Astrocyte (in vitro differentiated cells and primary cell): ENCODE results near the gene GRIP1.

Experiments
- EZH2 ChIP-seq: IDR thresholded peaks from 2 replicates; pipeline ENCODE4 v1.6.1; 2012; ENCODE audit warnings: mild to moderate bottlenecking, low read length, inconsistent platforms; ENCODE audit not compliant: insufficient read depth
- TF ChIP-seq, protein P1 (sequence below): IDR thresholded peaks from 2 replicates; pipeline ENCODE4 v1.5.1; 2011; ENCODE audit warnings: low read depth, mild to moderate bottlenecking, inconsistent platforms, low read length, moderate library complexity; ENCODE audit not compliant: insufficient read depth

DNA sequence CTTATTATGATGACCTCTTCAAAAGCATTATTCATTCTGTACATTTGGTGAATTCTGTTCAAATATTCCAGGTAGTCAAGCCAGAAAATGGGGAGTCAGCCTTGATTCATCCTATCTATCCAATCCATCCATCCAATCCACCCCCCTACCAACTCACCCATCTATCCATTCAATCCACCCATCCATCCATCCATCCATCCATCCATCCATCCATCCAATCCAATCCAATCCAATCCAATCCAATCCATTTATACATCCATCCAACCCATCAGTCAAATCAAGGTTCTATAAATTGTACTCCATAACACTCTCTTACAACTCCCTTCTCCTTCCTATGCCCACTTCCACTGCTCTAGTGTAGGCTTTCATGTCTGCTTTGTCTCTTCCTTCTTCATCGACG, 35.8 kb upstream of the GRIP1 start:
- TF ChIP-seq, protein P1, sequence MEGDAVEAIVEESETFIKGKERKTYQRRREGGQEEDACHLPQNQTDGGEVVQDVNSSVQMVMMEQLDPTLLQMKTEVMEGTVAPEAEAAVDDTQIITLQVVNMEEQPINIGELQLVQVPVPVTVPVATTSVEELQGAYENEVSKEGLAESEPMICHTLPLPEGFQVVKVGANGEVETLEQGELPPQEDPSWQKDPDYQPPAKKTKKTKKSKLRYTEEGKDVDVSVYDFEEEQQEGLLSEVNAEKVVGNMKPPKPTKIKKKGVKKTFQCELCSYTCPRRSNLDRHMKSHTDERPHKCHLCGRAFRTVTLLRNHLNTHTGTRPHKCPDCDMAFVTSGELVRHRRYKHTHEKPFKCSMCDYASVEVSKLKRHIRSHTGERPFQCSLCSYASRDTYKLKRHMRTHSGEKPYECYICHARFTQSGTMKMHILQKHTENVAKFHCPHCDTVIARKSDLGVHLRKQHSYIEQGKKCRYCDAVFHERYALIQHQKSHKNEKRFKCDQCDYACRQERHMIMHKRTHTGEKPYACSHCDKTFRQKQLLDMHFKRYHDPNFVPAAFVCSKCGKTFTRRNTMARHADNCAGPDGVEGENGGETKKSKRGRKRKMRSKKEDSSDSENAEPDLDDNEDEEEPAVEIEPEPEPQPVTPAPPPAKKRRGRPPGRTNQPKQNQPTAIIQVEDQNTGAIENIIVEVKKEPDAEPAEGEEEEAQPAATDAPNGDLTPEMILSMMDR = no peak
- TF ChIP-seq EZH2 = no peak
